Common myeloid progenitor, CD34-positive (primary cell): Measurements from ENCODE around the gene IDH2.

Source experiments
- CTCF ChIA-PET: fragments of 350-600 bp; sonication (Branson Sonifier 250); formaldehyde crosslinking; loops from one replicate; lab custom pipeline; 2021; ENCODE audit warnings: antibody characterized with exemption; lab: Charles Lee
- POLR2A ChIA-PET: fragments of 350-600 bp; sonication (Branson Sonifier 250); formaldehyde crosslinking; loops from one replicate; lab custom pipeline; 2021; ENCODE audit warnings: antibody characterized with exemption; lab: Charles Lee
- DNase-seq, 3 donors: peaks; one replicate each; pipeline versions ENCODE4 v3.0.0 to v3.0.0-alpha.2; 2013
- H3K27ac ChIP-seq, 2 experiments: 1 replicate in 1 of 2; 2 replicates in 1 of 2; pipeline ENCODE4 v1.7.0; 2013; ENCODE audit warnings: inconsistent platforms in 2 of 2, low read length in 2 of 2, mild to moderate bottlenecking in 2 of 2, low read depth in 1 of 2, moderate library complexity in 1 of 2; ENCODE audit not compliant: severe bottlenecking in 2 of 2, insufficient read depth in 1 of 2, poor library complexity in 1 of 2
- H3K27me3 ChIP-seq, 5 experiments: replicated peaks in 2 of 5; 1 replicate in 3 of 5; 2 replicates in 2 of 5; pipeline versions ENCODE4 v1.6.1 to v1.7.0; 2013; ENCODE audit warnings: low read length in 4 of 5, mild to moderate bottlenecking in 2 of 5, moderate library complexity in 2 of 5, inconsistent platforms in 1 of 5; ENCODE audit not compliant: insufficient read depth in 5 of 5, control insufficient read depth in 4 of 5
- H3K36me3 ChIP-seq, 4 experiments: 1 replicate in 2 of 4; 2 replicates in 2 of 4; pipeline versions ENCODE4 v1.6.1 to v1.7.0; 2013; ENCODE audit warnings: low read length in 3 of 4, control low read depth in 1 of 4, mild to moderate bottlenecking in 1 of 4; ENCODE audit not compliant: control insufficient read depth in 4 of 4, insufficient read depth in 4 of 4
- H3K4me1 ChIP-seq, 4 experiments: 1 replicate in 3 of 4; 2 replicates in 1 of 4; pipeline versions ENCODE4 v1.6.1 to v1.7.1; 2013; ENCODE audit warnings: low read length in 3 of 4, mild to moderate bottlenecking in 3 of 4, control low read depth in 1 of 4, inconsistent platforms in 1 of 4, moderate library complexity in 1 of 4; ENCODE audit not compliant: control insufficient read depth in 4 of 4, insufficient read depth in 4 of 4; ENCODE audit errors: control extremely low read depth in 1 of 4
- H3K4me3 ChIP-seq, 7 experiments: 1 replicate in 4 of 7; 2 replicates in 3 of 7; pipeline versions ENCODE4 v1.5.1 to v1.7.0; 2013; ENCODE audit warnings: mild to moderate bottlenecking in 7 of 7, low read length in 6 of 7, moderate library complexity in 6 of 7, inconsistent platforms in 2 of 7, low read depth in 2 of 7, control low read depth in 1 of 7; ENCODE audit not compliant: insufficient read depth in 4 of 7, control insufficient read depth in 1 of 7; ENCODE audit errors: extremely low read depth in 1 of 7
- H3K9me3 ChIP-seq, 5 experiments: 1 replicate in 4 of 5; 2 replicates in 1 of 5; pipeline versions ENCODE4 v1.6.1 to v1.7.1; 2013; ENCODE audit warnings: low read length in 4 of 5, mild to moderate bottlenecking in 2 of 5, inconsistent platforms in 1 of 5, low read depth in 1 of 5, moderate library complexity in 1 of 5; ENCODE audit not compliant: control insufficient read depth in 4 of 5, insufficient read depth in 2 of 5; ENCODE audit errors: control extremely low read depth in 1 of 5
- WGBS: methylation state at CpG from one replicate; pipeline ENCODE4 v1.1.5; 2013; ENCODE audit not compliant: insufficient coverage; 5-methylcytosine and 5-hydroxymethylcytosine counted together

Gene IDH2

GRCh38 chr15:90080458-90080755, 21.9 kb downstream of the IDH2 start:
- peaks cover 4 to 81% (median 57%) of the 10 kb centered on the region in 4 experiments for H3K36me3 ChIP-seq

GRCh38 chr15:90079619-90080457, 22.4 kb downstream of the IDH2 start:
- POLR2A ChIA-PET = no interaction called here
- 96% methylated on average over 26 of the region's 28 CpGs for WGBS
- CTCF ChIA-PET = interaction anchor here (0.9 to 2.3 kb wide), 8 partner anchors 9 to 205 kb away, joined by 3 to 11 read pairs (median 3); no protein-coding TSS in a partner anchor
- Histone ChIP-seq H3K4me1 (peaks cover 0 to 23% (median 10%) of the 10 kb centered on the region in 4 experiments), H3K27ac (no peak overlapping the region), H3K27me3 (no peaks in the 10 kb centered on the region), H3K9me3 (no peaks in the 10 kb centered on the region), H3K36me3 (peaks cover 4 to 81% (median 57%) of the 10 kb centered on the region in 4 experiments), H3K4me3 (no peak overlapping the region)
- DNase-seq = no peak

More at GRCh38 chr15:90080458-90080755, 21.9 kb downstream of the IDH2 start:
- no peak overlapping the region for H3K27ac ChIP-seq
- POLR2A ChIA-PET = no interaction called here
- H3K4me1 ChIP-seq = peaks cover 0 to 23% (median 10%) of the 10 kb centered on the region in 4 experiments
- no peak overlapping the region for H3K4me3 ChIP-seq
- no peaks in the 10 kb centered on the region for H3K9me3 ChIP-seq
- H3K27me3 ChIP-seq = no peaks in the 10 kb centered on the region
- 98% methylated on average over 9 of the region's 9 CpGs for WGBS
- CTCF ChIA-PET = interaction anchor here (1.1 to 2.3 kb wide), 4 partner anchors 9 to 206 kb away, joined by 3 to 11 read pairs (median 4); no protein-coding TSS in a partner anchor
- DNase-seq = no peak

- ChIA-PET CTCF (interaction anchor here (0.9 to 1.5 kb wide), 5 partner anchors 43 to 191 kb away, joined by 3 to 4 read pairs (median 3); no protein-coding TSS in a partner anchor), POLR2A (no interaction called here)
- Histone ChIP-seq H3K36me3 (peaks cover 4 to 81% (median 54%) of the 10 kb centered on the region in 4 experiments), H3K27ac (no peak overlapping the region), H3K4me1 (peaks cover 0 to 15% (median 10%) of the 10 kb centered on the region in 4 experiments), H3K9me3 (no peaks in the 10 kb centered on the region), H3K4me3 (no peak overlapping the region), H3K27me3 (no peaks in the 10 kb centered on the region)
- DNase-seq = no peak
- 96% methylated on average over 7 of the region's 7 CpGs for WGBS
Observed at GRCh38 chr15:90078965-90079364, 23.3 kb downstream of the IDH2 start.

GRCh38 chr15:90076716-90077115, 25.6 kb downstream of the IDH2 start:
- no peak overlapping the region for H3K4me3 ChIP-seq
- no peaks in the 10 kb centered on the region for H3K9me3 ChIP-seq
- H3K27me3 ChIP-seq = no peaks in the 10 kb centered on the region
- no peak overlapping the region for H3K27ac ChIP-seq
- ChIA-PET CTCF (interaction anchor here (0.8 to 2.3 kb wide), 4 partner anchors 9 to 336 kb away, joined by 3 to 12 read pairs (median 4); no protein-coding TSS in a partner anchor), POLR2A (interaction anchor here (0.5 kb wide), 1 partner anchor 72 kb away, joined by 3 read pairs; no protein-coding TSS in a partner anchor)
- H3K36me3 ChIP-seq = peaks cover 7 to 84% (median 60%) of the 10 kb centered on the region in 4 experiments
- DNase-seq = no peak
- H3K4me1 ChIP-seq = no peaks in the 10 kb centered on the region
- WGBS = 93% methylated on average over 3 of the region's 6 CpGs

GRCh38 chr15:90075420-90076289, 26.6 kb downstream of the IDH2 start:
- H3K4me3 ChIP-seq = no peak overlapping the region
- peaks cover 7 to 74% (median 52%) of the 10 kb centered on the region in 4 experiments for H3K36me3 ChIP-seq
- H3K9me3 ChIP-seq = no peaks in the 10 kb centered on the region
- WGBS = 97% methylated on average over 13 of the region's 13 CpGs
- ChIA-PET CTCF (interaction anchor here (0.8 to 2.3 kb wide), 9 partner anchors 10 to 335 kb away, joined by 3 to 12 read pairs (median 4); no protein-coding TSS in a partner anchor), POLR2A (interaction anchor here (0.6 kb wide), 1 partner anchor 182 kb away, joined by 3 read pairs; the partner anchor contains the start of gene AP3S2)
- no peak for DNase-seq
- peak overlapping the region in 1 of 2 experiments; percentile 18 for H3K27ac ChIP-seq
- no peaks in the 10 kb centered on the region for H3K4me1 ChIP-seq
- H3K27me3 ChIP-seq = no peaks in the 10 kb centered on the region

- Histone ChIP-seq H3K4me3 (no peak overlapping the region), H3K9me3 (no peaks in the 10 kb centered on the region), H3K27ac (peak overlapping the region in 1 of 2 experiments; percentile 18), H3K36me3 (peaks cover 7 to 68% (median 48%) of the 10 kb centered on the region in 4 experiments), H3K27me3 (no peaks in the 10 kb centered on the region), H3K4me1 (no peaks in the 10 kb centered on the region)
- no peak for DNase-seq
- CTCF ChIA-PET = interaction anchor here (0.8 to 2.3 kb wide), 6 partner anchors 14 to 314 kb away, joined by 3 to 12 read pairs (median 4); no protein-coding TSS in a partner anchor
- WGBS = 92% methylated on average over 5 of the region's 5 CpGs
- POLR2A ChIA-PET = interaction anchor here (0.6 kb wide), 1 partner anchor 181 kb away, joined by 3 read pairs; the partner anchor contains the start of gene AP3S2
Observed at GRCh38 chr15:90074916-90075315, 27.4 kb downstream of the IDH2 start.
